ENCODE measurements around the gene LHX2.

LHX2 gene

GRCh38 chr9:124052401-124052800 is 40.8 kb downstream of the LHX2 start:
- peaks cover 0 to 23% of the 10 kb centered on the region in 2 donors for H3K27me3 ChIP-seq
- H3K27ac ChIP-seq: no peak overlapping the region
- H3K36me3 ChIP-seq: no peaks in the 10 kb centered on the region
- no peaks in the 10 kb centered on the region for H3K9me3 ChIP-seq
- intact Hi-C loops (cut with DNase I; ENCODE audit: low total_unique reads): no loop called here
- H3K4me3 ChIP-seq: no peak overlapping the region
- DNase-seq: no peak
- no peaks in the 10 kb centered on the region for H3K4me1 ChIP-seq
- TF ChIP-seq CTCF (IDR thresholded peaks at IDR 0.05): no peak

- Histone ChIP-seq H3K9me3 (no peaks in the 10 kb centered on the region), H3K4me1 (no peaks in the 10 kb centered on the region), H3K27me3 (peaks cover 0 to 23% of the 10 kb centered on the region in 2 donors), H3K36me3 (no peaks in the 10 kb centered on the region), H3K4me3 (no peak overlapping the region), H3K27ac (no peak overlapping the region)
- TF ChIP-seq CTCF (IDR thresholded peaks at IDR 0.05): no peak
- intact Hi-C loops (cut with DNase I; ENCODE audit: low total_unique reads): no loop called here
- DNase-seq: no peak
Measured at GRCh38 chr9:124054582-124055227, 43.1 kb downstream of the LHX2 start.

GRCh38 chr9:124060844-124061605 is 49.5 kb downstream of the LHX2 start:
- Histone ChIP-seq H3K36me3 (no peaks in the 10 kb centered on the region), H3K4me1 (no peaks in the 10 kb centered on the region), H3K27ac (no peak overlapping the region), H3K9me3 (no peaks in the 10 kb centered on the region), H3K4me3 (no peak overlapping the region), H3K27me3 (peaks cover 0 to 12% of the 10 kb centered on the region in 2 donors)
- no peak for DNase-seq
- no peak for TF ChIP-seq CTCF (IDR thresholded peaks at IDR 0.05)
- intact Hi-C loops (cut with DNase I; ENCODE audit: low total_unique reads): no loop called here

GRCh38 chr9:124062172-124062571 is 50.6 kb downstream of the LHX2 start:
- DNase-seq: no peak
- Histone ChIP-seq H3K9me3 (no peaks in the 10 kb centered on the region), H3K4me1 (no peaks in the 10 kb centered on the region), H3K27ac (no peak overlapping the region), H3K4me3 (no peak overlapping the region), H3K36me3 (no peaks in the 10 kb centered on the region), H3K27me3 (peaks cover 0 to 8% of the 10 kb centered on the region in 2 donors)
- no peak for TF ChIP-seq CTCF (IDR thresholded peaks at IDR 0.05)
- intact Hi-C loops (cut with DNase I; ENCODE audit: low total_unique reads): no loop called here

- H3K4me3 ChIP-seq: no peak overlapping the region
- DNase-seq: no peak
- TF ChIP-seq CTCF (IDR thresholded peaks at IDR 0.05): no peak
- H3K9me3 ChIP-seq: no peaks in the 10 kb centered on the region
- intact Hi-C loops (cut with DNase I; ENCODE audit: low total_unique reads): no loop called here
- H3K36me3 ChIP-seq: no peaks in the 10 kb centered on the region
- H3K4me1 ChIP-seq: no peaks in the 10 kb centered on the region
- peaks cover 0 to 7% of the 10 kb centered on the region in 2 donors for H3K27me3 ChIP-seq
- no peak overlapping the region for H3K27ac ChIP-seq
Measured at GRCh38 chr9:124066783-124067577, 55.4 kb downstream of the LHX2 start.
